H4 (cell line): Measurements from ENCODE around the gene VKORC1. TPM values are rescaled to one million over a fixed set of nuclear protein-coding genes. Genes with fewer than 3 reads are reported as not detected.

Experiments used
- DNase-seq: peaks from one replicate; pipeline ENCODE4 v3.0.0-alpha.2; 2015; ENCODE audit warnings: low spot score
- total RNA-seq: library from RNA; depleted of rRNA; stranded (reverse); fragments of >200 nt; shearing (Covaris generic); gene quantifications from 2 replicates; pipeline ENCODE4 v1.2.3, GENCODE V29; 2014

The VKORC1 gene
- total RNA-seq, 1 experiment from 2014 or later, result 81.7 TPM

DNA sequence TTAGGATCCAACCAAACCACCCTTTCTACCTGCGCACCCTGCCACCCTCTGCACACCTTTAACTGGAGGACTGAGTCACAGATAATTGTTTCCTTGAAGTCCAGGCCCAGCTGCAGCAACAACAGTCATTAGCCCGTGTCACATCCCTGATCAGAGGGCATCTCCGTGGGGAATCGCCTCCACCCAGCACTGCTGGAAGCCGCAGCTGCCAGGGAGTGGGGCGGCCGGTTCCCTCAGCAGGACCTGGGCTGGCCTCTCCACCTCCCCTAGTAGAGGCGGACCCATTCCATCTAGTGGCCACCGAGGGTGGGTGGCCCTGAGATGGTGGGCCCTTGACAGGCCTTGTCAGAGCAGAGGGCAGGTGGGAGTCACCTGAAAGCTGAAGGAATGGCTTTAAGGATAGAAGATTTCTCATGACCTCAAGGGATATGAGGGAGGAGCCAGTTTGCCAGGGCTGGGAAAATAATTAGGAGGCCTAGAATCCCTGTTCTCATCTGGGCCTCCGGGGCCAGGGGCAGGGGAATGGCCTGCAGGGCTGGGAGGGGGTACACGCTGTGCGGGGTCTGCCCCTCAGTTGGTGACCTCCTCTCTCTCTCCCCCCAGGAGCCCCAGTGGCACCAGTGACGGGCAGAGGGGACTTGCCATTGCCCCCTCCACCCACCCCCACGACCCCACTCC lies 12.1 kb downstream of the VKORC1 start:
- DNase-seq, result no peak

DNA sequence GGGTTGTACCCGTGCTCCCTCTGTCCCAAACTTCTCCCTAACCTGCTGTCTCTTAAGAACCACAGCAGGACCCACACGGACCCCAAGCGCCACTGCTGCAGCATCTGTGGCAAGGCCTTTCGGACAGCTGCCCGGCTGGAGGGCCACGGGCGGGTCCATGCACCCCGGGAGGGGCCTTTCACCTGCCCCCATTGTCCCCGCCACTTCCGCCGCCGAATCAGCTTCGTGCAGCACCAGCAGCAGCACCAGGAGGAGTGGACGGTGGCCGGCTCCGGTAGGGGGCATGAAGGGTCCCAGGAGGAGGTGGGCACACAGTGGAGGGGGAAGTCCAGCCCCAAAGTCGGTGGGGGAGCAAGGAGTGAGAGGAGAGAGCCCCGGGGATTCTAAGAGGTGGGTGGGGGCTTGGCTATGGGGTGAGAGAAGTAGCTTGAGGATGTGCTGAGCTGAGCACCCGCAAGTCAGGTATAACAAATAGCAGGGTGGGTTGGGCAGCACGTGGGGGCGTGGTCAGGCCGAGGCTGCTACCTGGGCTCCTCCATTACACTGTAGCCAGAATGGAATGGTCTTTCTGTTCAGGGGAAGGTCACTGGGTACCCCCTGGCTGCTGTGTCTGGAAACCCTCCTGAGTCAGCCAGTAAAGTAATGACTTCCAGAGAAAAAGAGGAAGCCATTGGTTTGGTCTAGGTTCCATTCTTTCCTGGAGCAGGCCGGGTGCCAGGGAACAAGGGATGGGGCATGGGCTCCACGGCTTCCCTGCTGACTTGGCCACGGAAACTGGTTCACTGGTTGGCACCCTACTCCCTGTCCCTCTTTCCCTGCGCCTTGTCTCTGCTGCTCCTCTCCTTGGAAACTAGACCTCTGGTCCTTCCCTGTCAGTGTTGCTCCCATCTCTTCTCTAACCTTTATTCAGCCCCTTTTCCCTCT lies 12.9 kb downstream of the VKORC1 start:
- DNase-seq, result no peak

DNA sequence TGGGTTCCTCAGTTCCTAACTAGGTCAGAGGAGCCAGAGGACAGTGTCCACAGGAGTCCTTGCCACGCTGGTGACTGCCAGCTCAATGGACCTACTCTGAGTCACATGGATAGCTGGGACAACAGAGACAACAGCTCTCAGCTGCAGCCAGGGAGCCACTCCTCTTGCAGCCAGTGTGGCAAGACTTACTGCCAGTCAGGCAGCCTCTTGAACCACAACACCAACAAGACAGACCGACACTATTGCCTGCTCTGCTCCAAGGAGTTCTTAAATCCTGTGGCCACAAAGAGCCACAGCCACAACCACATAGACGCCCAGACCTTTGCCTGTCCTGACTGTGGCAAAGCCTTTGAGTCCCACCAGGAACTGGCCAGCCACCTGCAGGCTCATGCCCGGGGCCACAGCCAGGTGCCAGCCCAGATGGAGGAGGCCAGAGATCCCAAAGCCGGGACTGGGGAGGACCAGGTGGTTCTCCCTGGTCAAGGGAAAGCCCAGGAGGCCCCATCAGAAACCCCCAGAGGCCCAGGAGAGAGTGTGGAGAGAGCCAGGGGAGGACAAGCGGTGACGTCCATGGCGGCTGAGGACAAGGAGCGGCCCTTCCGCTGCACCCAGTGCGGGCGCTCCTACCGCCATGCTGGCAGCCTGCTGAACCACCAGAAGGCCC lies 13.7 kb downstream of the VKORC1 start:
- DNase-seq, result no peak

DNA sequence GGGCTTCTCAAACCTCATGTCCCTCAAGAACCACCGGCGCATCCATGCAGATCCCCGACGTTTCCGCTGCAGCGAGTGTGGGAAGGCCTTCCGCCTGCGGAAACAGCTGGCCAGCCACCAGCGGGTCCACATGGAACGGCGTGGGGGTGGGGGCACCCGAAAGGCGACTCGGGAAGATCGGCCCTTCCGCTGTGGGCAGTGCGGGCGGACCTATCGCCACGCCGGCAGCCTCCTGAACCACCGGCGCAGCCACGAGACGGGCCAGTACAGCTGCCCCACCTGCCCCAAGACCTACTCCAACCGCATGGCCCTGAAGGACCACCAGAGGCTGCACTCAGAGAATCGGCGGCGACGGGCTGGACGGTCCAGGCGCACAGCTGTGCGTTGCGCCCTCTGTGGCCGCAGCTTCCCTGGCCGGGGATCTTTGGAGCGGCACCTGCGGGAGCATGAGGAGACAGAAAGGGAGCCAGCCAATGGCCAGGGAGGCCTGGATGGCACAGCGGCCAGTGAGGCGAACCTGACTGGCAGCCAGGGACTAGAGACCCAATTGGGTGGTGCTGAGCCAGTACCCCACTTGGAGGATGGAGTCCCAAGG lies 14.5 kb downstream of the VKORC1 start:
- DNase-seq, result no peak

DNA sequence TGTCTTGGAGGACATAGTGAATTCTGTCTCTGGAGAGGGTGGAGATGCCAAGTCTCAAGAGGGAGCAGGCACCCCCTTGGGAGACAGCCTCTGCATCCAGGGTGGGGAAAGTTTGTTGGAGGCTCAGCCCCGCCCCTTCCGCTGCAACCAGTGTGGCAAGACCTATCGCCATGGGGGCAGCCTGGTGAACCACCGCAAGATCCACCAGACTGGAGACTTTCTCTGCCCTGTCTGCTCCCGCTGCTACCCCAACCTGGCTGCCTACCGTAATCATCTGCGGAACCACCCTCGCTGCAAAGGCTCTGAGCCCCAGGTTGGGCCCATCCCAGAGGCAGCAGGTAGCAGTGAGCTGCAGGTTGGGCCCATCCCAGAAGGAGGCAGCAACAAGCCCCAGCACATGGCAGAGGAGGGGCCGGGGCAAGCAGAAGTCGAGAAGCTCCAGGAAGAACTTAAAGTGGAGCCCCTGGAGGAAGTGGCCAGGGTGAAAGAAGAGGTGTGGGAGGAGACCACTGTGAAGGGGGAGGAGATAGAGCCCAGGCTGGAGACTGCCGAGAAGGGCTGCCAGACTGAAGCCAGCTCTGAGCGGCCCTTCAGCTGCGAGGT lies 15.2 kb downstream of the VKORC1 start:
- DNase-seq, result no peak

DNA sequence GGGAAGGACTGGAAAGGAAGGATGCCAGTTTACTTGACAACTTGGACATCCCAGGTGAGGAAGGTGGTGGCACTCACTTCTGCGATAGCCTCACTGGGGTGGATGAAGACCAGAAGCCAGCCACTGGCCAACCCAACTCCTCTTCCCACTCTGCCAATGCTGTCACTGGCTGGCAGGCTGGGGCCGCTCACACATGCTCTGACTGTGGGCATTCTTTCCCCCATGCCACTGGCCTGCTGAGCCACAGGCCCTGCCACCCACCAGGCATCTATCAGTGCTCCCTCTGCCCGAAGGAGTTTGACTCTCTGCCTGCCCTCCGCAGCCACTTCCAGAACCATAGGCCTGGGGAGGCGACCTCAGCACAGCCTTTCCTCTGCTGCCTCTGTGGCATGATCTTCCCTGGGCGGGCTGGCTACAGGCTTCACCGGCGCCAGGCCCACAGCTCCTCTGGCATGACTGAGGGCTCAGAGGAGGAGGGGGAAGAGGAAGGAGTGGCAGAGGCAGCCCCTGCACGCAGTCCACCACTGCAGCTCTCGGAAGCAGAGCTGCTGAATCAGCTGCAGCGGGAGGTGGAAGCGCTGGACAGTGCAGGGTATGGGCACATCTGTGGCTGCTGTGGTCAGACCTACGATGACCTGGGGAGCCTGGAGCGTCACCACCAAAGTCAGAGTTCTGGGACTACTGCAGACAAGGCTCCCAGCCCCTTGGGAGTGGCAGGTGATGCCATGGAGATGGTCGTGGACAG lies 15.8 kb downstream of the VKORC1 start:
- no peak for DNase-seq

DNA sequence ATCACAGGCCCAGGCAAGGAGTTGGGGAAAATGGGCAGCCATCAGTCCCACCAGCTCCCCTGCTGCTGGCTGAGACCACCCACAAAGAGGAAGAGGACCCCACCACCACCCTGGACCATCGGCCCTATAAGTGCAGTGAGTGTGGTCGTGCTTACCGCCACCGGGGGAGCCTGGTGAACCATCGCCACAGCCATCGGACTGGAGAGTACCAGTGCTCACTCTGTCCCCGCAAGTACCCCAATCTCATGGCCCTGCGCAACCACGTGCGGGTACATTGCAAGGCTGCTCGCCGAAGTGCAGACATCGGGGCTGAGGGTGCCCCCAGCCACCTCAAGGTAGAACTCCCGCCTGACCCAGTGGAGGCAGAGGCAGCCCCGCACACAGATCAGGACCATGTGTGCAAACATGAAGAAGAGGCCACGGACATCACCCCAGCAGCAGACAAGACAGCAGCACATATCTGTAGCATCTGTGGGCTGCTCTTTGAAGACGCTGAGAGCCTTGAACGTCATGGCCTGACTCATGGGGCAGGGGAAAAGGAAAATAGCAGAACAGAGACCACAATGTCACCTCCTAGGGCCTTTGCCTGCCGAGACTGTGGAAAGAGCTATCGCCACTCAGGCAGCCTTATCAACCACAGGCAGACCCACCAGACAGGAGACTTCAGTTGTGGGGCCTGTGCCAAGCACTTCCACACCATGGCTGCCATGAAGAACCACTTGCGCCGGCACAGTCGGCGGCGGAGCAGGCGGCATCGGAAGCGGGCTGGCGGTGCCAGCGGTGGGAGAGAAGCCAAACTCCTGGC lies 16.8 kb downstream of the VKORC1 start:
- no peak for DNase-seq

DNA sequence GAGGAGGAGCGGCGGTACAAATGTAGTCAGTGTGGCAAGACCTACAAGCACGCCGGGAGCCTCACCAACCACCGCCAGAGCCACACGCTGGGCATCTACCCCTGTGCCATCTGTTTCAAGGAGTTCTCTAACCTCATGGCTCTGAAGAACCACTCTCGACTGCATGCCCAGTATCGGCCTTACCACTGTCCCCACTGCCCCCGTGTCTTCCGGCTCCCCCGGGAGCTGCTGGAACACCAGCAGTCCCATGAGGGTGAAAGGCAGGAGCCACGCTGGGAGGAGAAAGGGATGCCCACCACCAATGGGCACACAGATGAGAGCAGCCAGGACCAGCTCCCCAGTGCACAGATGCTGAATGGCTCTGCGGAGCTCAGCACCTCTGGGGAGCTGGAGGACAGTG lies 17.6 kb downstream of the VKORC1 start:
- DNase-seq, result no peak

DNA sequence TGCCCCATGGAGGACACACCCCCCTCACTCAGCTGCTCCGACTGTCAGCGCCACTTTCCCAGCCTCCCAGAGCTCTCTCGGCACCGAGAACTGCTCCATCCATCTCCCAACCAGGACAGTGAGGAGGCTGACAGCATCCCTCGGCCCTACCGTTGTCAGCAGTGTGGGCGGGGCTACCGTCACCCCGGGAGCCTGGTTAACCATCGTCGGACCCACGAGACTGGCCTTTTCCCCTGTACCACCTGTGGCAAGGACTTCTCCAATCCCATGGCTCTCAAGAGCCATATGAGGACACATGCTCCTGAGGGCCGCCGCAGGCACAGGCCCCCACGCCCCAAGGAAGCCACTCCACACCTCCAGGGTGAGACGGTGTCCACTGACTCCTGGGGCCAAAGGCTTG lies 18.3 kb downstream of the VKORC1 start:
- no peak for DNase-seq

DNA sequence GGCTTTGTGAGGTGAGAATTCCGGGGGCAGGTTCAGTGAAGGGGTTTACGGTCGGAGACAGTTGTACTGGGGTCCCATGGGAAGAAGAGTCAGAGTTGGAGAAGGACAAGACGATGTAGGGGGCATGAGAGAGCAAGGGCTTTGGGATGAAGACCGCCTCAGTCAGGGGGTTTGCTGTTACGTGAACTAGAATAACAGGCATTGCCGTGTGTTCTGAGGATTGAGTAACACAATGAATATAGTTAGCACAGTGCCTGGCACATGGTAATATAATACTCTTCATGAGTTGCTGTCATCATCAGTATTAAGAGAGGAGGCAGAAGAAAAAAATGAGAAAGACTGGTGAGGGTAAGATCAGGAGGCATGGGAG lies 19.8 kb downstream of the VKORC1 start:
- no peak for DNase-seq

DNA sequence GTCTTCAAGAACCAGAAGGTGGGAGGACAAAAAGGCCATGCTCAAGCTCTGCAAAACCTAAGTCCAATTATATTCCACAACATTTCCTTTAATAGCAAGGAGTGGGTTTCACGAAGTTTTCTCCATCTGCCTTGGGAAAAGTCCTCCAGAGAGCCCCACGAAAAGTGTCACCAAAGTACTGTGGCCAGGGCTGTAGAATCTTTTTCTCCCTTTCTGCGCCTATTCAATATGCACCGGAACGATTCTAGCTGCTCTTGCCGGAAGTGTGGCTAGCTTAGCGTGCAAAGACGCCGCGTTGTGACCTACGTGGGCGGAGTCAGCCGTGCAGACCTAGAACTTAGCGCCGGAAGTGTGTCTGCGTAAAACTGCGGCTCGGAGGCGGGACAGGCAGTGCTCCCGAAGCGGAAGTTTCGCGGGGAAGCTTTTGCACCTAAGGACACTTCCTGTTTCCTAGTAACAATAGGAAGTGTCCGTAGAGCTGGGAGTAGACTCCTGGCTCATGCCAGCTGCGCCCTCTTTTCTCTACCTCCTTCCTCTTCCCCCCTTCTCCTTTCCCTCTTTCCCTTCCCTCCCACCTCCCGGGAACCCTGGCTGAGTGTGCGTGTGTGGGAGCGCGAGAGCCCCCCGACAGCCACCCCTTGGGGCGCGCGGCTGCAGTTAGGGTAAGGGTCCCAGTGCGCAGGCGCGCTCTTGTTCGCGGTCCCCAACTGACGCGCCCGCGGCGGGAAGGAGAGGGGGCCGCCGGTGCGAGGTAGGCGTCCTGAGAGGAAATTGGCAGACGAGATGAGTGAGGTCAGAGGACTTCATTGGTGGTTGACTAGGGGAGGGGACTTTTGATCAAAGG lies 20.4 kb downstream of the VKORC1 start, which contains the start of the genes ZNF646 and ZNF668:
Gene ZNF646 (plus strand): TSS at position 453 of the 844 bp plus-strand sequence. CDS start 1,903 bp downstream, outside the sequence.
Gene ZNF668 (minus strand): TSS at position 271 of the 844 bp plus-strand sequence. CDS start 9,781 bp downstream, outside the sequence.
- peak; percentile 99 for DNase-seq

DNA sequence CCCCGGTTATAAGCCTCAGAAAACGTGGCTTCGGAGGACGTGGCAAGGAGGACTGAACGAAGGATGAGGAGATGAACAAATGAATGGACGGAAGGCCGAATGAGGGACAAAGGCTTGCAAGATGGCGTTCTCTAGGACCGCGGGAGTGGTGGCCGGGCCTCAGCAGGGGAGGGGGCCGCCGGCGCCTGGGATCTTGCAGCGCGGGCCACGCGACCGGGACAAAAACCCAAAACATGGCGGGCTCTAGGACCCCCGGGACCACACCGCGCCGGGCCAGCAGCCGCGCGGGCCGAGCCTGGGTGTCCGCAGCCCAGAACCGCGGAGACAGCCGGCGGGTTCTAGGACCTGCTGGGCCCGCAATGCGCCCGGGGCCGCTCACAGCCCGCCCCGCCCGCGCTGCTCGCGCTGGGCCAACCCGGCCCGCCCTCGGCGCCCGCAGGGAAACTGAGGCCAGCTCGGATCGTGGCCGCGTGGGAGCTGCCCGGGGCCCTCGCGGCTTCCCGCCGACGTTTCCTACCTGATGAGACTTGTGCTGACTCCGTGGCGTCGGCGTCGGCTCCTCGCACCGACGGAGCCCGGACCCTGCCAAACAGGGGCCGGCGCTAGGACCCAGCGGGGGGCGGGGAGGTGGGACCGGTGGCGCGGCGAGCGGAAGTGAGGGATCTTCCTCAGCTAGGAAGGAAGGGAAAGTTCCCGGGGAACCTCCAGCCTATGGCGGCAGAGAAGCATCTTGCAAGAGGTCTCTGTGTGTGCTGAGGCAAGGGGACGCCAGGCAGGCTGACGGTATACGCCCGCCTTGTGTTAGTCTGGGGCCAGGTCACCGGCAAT lies 21.2 kb downstream of the VKORC1 start:
- DNase-seq, result peak; percentile 86

DNA sequence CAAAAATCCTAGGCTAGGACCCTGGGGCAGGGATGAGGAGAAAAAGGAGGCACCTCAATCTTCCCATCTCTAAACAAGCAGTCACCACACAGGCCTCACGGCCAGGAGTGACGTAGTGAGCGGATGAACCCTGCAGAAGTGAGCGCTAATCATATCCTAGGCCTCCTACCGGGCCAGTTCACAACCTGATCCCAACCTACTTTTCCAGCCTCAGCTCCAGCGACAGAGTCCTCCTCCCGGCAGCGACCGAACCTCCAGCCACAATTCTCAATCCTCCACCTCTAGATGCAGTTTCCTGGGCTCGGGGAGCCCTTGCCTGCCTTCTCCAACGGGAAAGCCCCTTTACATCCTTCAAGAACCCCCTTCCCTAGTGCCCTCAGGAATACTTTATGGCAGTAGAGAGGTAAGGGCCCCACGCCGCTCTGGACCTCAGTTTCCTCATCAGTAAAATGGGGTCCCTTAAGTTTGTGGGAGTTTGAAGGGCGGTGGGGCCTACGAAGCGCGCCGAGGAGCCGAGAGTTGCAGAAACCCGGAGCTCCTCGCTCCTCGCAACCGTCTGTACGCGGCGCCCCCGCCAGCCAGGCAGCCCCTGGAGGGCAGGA lies 22.0 kb downstream of the VKORC1 start:
- DNase-seq, result no peak

DNA sequence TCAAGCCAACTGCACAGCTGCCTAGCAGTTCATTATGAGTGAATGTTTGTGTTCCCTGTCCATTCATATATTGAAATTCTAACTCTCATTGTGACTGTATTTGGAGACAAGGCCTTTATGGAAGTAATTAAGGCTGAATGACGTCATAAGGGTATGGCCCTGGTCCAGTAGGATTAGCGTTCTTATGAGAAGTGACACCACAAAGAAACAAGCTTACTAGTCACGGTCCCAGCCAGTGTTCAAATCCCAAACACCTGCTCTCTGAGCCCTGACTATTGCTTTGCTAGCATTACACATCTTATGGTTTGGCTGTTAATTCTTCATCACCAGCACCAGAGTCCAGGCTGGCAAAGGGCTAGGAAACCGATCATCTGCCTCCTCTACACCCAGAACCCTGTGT lies 22.7 kb downstream of the VKORC1 start:
- DNase-seq, result peak; percentile 65

DNA sequence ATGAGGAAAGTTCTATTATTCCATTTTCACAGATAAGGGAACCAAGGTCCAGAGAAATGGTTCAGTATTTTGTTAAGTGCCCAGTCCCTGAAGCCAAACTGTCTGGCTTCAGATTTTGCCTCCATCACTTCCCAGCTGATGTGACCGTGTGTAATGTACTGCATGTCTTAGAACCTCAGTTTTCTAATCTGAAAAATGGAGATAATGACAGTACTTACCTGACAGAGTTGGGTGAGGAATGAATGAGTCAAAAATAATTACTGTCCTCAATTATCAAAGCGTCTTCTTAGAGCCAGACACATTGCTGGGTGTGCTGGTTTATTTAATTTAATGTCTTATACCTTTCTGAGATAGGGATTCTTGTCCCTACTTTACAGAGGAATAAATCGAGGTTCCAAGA lies 27.3 kb downstream of the VKORC1 start:
- DNase-seq, result no peak

DNA sequence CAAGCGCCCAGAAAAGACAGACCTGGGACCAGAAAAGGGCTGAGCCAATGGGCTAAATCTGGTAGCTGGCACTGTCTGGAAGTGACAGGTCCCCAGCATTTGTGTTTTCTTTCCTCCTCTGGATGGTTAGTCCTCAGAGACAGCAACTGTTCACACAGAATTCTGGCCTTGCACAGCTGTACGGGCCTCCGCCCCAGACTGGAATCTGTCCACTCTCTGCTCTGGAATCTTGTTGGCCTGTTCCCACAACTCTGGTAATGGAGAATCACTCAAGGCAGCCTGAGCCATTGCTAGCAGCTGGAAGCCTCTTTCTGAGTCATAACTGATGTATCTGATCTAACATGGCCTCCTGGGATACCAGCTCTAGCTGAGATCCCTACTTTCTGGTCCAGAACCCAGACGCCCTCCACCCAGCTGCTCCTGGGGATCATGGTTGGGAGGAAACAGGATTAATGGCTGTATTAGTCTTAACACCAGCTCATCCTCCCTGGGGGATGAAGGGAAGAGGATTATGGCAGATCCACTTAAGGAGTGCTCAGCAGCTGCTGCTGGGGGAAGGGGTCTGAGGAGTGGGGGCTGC lies 29.6 kb downstream of the VKORC1 start:
- no peak for DNase-seq
